ENCODE results near the gene TCF12. TPM values are rescaled to one million over a fixed set of nuclear protein-coding genes. Genes with fewer than 3 reads are reported as not detected.

Gene TCF12
- total RNA-seq, 3 donors from 2014 or later (not counting 1 experiment from before 2014, with no cell fraction given) = 84.1 to 111 (median 107) TPM

GRCh38 chr15:57189466-57189865, 271.0 kb downstream of the TCF12 start:
- no peak overlapping the region for H3K27ac ChIP-seq (ENCODE audit: low read length)
- no peak for ATAC-seq
- H3K4me1 ChIP-seq (ENCODE audit: control insufficient read depth, insufficient read depth, low read length) = no peaks in the 10 kb centered on the region
- H3K4me3 Mint-ChIP-seq = no peak overlapping the region
- H3K4me1 Mint-ChIP-seq = no peaks in the 10 kb centered on the region
- no peak overlapping the region for H3K4me3 ChIP-seq (ENCODE audit: low read length)
- no peaks in the 10 kb centered on the region for H3K27me3 Mint-ChIP-seq (ENCODE audit: low read depth in 2 of 2)
- WGBS (ENCODE audit: insufficient coverage) = no CpG with 5 or more reads among the region's 1 CpG
- no peaks in the 10 kb centered on the region for H3K9me3 ChIP-seq (ENCODE audit: control insufficient read depth, insufficient read depth, low read length)
- H3K27me3 ChIP-seq (ENCODE audit: control insufficient read depth, insufficient read depth, low read length) = no peaks in the 10 kb centered on the region
- H3K27ac Mint-ChIP-seq = peak overlapping the region in 1 of 2 donors; percentile 19
- H3K9me3 Mint-ChIP-seq = no peaks in the 10 kb centered on the region
- intact Hi-C loops (cut with micrococcal nuclease) = no loop called here
- no peaks in the 10 kb centered on the region for H3K36me3 Mint-ChIP-seq
- peaks cover 11% of the 10 kb centered on the region for H3K36me3 ChIP-seq (ENCODE audit: control insufficient read depth, insufficient read depth, low read length)
- no peak for DNase-seq
- no peak for TF ChIP-seq CTCF (IDR thresholded peaks at IDR 0.05)

GRCh38 chr15:57190208-57190607, 271.8 kb downstream of the TCF12 start:
- H3K36me3 Mint-ChIP-seq = no peaks in the 10 kb centered on the region
- intact Hi-C loops (cut with micrococcal nuclease) = no loop called here
- Histone ChIP-seq H3K4me3 (ENCODE audit: low read length) (no peak overlapping the region), H3K4me1 (ENCODE audit: control insufficient read depth, insufficient read depth, low read length) (no peaks in the 10 kb centered on the region), H3K27me3 (ENCODE audit: control insufficient read depth, insufficient read depth, low read length) (no peaks in the 10 kb centered on the region), H3K36me3 (ENCODE audit: control insufficient read depth, insufficient read depth, low read length) (peaks cover 11% of the 10 kb centered on the region), H3K9me3 (ENCODE audit: control insufficient read depth, insufficient read depth, low read length) (no peaks in the 10 kb centered on the region), H3K27ac (ENCODE audit: low read length) (no peak overlapping the region)
- ATAC-seq (no peak), DNase-seq (no peak)
- H3K4me3 Mint-ChIP-seq = no peak overlapping the region
- peak overlapping the region in 1 of 2 donors; percentile 19 for H3K27ac Mint-ChIP-seq
- no CpG with 5 or more reads among the region's 1 CpG for WGBS (ENCODE audit: insufficient coverage)
- H3K4me1 Mint-ChIP-seq = no peaks in the 10 kb centered on the region
- no peak for TF ChIP-seq CTCF (IDR thresholded peaks at IDR 0.05)
- no peaks in the 10 kb centered on the region for H3K27me3 Mint-ChIP-seq (ENCODE audit: low read depth in 2 of 2)
- no peaks in the 10 kb centered on the region for H3K9me3 Mint-ChIP-seq

GRCh38 chr15:57193161-57193560, 274.7 kb downstream of the TCF12 start:
- no peaks in the 10 kb centered on the region for H3K27me3 Mint-ChIP-seq (ENCODE audit: low read depth in 2 of 2)
- H3K4me3 Mint-ChIP-seq = no peak overlapping the region
- no peak overlapping the region for H3K27ac Mint-ChIP-seq
- no peak for ATAC-seq
- H3K9me3 Mint-ChIP-seq = no peaks in the 10 kb centered on the region
- H3K9me3 ChIP-seq (ENCODE audit: control insufficient read depth, insufficient read depth, low read length) = no peaks in the 10 kb centered on the region
- H3K36me3 ChIP-seq (ENCODE audit: control insufficient read depth, insufficient read depth, low read length) = peaks cover 11% of the 10 kb centered on the region
- no peaks in the 10 kb centered on the region for H3K36me3 Mint-ChIP-seq
- no peaks in the 10 kb centered on the region for H3K27me3 ChIP-seq (ENCODE audit: control insufficient read depth, insufficient read depth, low read length)
- no peaks in the 10 kb centered on the region for H3K4me1 ChIP-seq (ENCODE audit: control insufficient read depth, insufficient read depth, low read length)
- no peak for DNase-seq
- intact Hi-C loops (cut with micrococcal nuclease) = no loop called here
- H3K4me1 Mint-ChIP-seq = peaks cover 5% of the 10 kb centered on the region in 2 donors
- H3K27ac ChIP-seq (ENCODE audit: low read length) = no peak overlapping the region
- TF ChIP-seq CTCF (IDR thresholded peaks at IDR 0.05) = no peak
- 95% methylated on average over 2 of the region's 2 CpGs for WGBS (ENCODE audit: insufficient coverage)
- H3K4me3 ChIP-seq (ENCODE audit: low read length) = no peak overlapping the region

GRCh38 chr15:57195326-57195725, 276.9 kb downstream of the TCF12 start:
- H3K4me1 ChIP-seq (ENCODE audit: control insufficient read depth, insufficient read depth, low read length) = no peaks in the 10 kb centered on the region
- H3K4me3 ChIP-seq (ENCODE audit: low read length) = no peak overlapping the region
- TF ChIP-seq CTCF (IDR thresholded peaks at IDR 0.05) = no peak
- no peak overlapping the region for H3K27ac ChIP-seq (ENCODE audit: low read length)
- peaks cover 5% of the 10 kb centered on the region in 2 donors for H3K4me1 Mint-ChIP-seq
- no peaks in the 10 kb centered on the region for H3K27me3 ChIP-seq (ENCODE audit: control insufficient read depth, insufficient read depth, low read length)
- DNase-seq = no peak
- no peak overlapping the region for H3K27ac Mint-ChIP-seq
- H3K36me3 Mint-ChIP-seq = no peaks in the 10 kb centered on the region
- 100% methylated on average over 1 of the region's 1 CpG for WGBS (ENCODE audit: insufficient coverage)
- H3K9me3 ChIP-seq (ENCODE audit: control insufficient read depth, insufficient read depth, low read length) = no peaks in the 10 kb centered on the region
- intact Hi-C loops (cut with micrococcal nuclease) = no loop called here
- no peaks in the 10 kb centered on the region for H3K9me3 Mint-ChIP-seq
- peaks cover 11% of the 10 kb centered on the region for H3K36me3 ChIP-seq (ENCODE audit: control insufficient read depth, insufficient read depth, low read length)
- ATAC-seq = no peak
- no peak overlapping the region for H3K4me3 Mint-ChIP-seq
- no peaks in the 10 kb centered on the region for H3K27me3 Mint-ChIP-seq (ENCODE audit: low read depth in 2 of 2)
